GM10248 (cell line): ENCODE data around the gene ZNF280A.
"Not testable (repeated sequence)": the region's sequence is repeated elsewhere in the genome, so short reads cannot be mapped to it uniquely, and the experiment has no call there.

Experiments
- CTCF ChIA-PET: fragments of 300-600 bp; sonication (Branson Sonifier 250); formaldehyde crosslinking; extraction: SDS; loops from one replicate; lab custom pipeline; 2021; ENCODE audit warnings: antibody characterized with exemption; lab: Yijun Ruan, JAX
- POLR2A ChIA-PET: fragments of 350-650 bp; sonication (Branson Sonifier 250); formaldehyde crosslinking; extraction: SDS; loops from one replicate; lab custom pipeline; 2020; ENCODE audit warnings: antibody characterized with exemption; lab: Yijun Ruan, JAX
- DNase-seq: peaks from one replicate; pipeline ENCODE4 v3.0.0; 2012; ENCODE audit errors: extremely low spot score
- TF ChIP-seq, protein P1 (sequence below): IDR thresholded peaks from 2 replicates; pipeline ENCODE4 v1.5.1; 2012; ENCODE audit warnings: mild to moderate bottlenecking, low read depth; ENCODE audit errors: extremely low read depth, missing control alignments, control extremely low read depth

ZNF280A gene

DNA sequence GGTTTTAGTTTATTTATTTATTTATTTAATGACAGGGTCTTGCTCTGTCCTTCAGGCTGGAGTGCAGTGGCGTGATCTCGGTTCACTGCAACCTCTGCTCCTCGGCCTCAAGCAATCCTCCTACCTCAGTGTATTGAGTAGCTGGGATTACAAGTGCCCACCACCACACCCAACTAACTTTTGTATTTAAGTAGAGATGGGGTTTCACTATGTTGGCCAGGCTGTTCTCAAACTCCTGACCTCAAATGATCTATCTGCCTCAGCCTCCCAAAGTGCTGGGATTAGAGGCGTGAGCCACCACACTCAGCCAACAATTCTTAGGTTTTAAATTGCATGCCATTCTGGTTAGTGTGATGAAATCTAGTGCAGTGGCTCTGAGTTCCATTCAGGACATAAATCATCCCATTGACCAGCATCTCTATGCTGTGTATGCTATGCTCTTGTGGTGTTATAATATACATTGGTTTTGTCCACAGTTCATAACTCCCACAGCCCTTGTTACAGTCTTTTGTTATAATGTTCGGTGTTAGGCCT is 40.0 kb downstream of the ZNF280A start:
- ChIA-PET POLR2A (no interaction called here), CTCF (interaction anchor here (1.0 to 1.7 kb wide), 4 partner anchors 14 to 49 kb away, joined by 3 to 5 read pairs (median 3); no protein-coding TSS in a partner anchor)
- TF ChIP-seq, protein P1, sequence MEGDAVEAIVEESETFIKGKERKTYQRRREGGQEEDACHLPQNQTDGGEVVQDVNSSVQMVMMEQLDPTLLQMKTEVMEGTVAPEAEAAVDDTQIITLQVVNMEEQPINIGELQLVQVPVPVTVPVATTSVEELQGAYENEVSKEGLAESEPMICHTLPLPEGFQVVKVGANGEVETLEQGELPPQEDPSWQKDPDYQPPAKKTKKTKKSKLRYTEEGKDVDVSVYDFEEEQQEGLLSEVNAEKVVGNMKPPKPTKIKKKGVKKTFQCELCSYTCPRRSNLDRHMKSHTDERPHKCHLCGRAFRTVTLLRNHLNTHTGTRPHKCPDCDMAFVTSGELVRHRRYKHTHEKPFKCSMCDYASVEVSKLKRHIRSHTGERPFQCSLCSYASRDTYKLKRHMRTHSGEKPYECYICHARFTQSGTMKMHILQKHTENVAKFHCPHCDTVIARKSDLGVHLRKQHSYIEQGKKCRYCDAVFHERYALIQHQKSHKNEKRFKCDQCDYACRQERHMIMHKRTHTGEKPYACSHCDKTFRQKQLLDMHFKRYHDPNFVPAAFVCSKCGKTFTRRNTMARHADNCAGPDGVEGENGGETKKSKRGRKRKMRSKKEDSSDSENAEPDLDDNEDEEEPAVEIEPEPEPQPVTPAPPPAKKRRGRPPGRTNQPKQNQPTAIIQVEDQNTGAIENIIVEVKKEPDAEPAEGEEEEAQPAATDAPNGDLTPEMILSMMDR = no peak
- DNase-seq = no peak

DNA sequence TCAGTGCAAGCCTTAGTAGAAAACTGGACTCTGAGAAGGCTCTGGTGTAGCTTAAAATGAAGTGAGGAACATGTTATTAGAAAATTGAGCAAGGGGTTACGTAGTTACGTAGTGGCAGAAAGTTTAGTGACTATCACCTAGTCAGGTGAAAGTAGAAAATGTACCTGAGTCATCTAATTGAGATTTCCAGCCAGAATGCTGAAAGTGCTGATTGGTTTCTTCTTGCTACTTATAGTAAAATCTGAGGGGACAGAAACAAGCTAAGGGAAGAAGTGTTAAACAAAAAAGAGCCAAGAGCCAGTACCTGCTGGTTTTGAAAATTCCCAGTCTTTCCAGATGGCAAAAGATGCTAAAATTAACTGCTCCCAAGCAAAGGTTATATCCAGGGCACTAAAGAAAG is 41.0 kb downstream of the ZNF280A start:
- CTCF ChIA-PET = interaction anchor here (1.4 to 4.0 kb wide), 3 partner anchors 13 to 48 kb away, joined by 3 to 20 read pairs (median 5); no protein-coding TSS in a partner anchor
- no peak for DNase-seq
- TF ChIP-seq, protein P1 = no peak
- POLR2A ChIA-PET = no interaction called here

DNA sequence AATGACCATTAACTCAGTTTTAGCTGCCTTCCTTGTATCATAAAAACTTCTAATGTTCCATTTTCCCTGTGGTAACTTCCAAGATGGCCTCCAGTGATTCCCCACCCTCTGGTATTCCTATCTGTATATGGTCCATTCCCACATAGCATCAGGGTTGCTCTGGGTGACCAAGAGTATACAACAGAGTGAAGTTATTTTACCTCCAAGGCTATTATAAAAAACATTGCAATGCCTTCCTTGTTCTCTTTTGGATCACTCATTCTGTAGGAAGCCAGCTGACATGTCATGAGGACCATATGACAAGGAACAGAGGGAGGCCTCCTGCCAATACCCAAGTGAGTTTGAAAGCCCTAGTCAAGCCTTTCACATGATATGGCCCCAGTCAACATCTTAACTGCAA is 41.6 kb downstream of the ZNF280A start:
- TF ChIP-seq, protein P1 = no peak
- POLR2A ChIA-PET = no interaction called here
- CTCF ChIA-PET = interaction anchor here (1.7 to 4.0 kb wide), 2 partner anchors 16 to 47 kb away, joined by 5 to 20 read pairs; no protein-coding TSS in a partner anchor
- DNase-seq = no peak

DNA sequence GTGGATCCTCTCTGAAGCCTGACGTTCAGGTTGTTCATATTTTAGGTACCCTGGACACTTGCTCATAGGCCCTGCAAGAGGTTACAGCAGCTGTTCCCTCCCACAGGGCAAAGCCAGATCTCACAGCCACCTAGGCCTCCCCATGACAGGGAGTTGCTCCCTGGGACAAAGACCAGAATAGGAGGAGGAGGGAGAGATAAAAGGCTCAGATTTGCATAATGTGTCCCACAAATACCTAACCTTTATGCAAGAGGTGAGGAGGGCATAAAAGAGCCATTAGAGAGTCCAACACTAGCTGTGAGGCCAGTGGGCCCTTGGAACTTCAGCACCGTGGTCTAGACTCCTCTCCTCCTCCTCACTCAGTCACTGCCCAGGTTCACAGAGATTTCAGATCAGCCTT is 45.3 kb downstream of the ZNF280A start:
- POLR2A ChIA-PET = no interaction called here
- DNase-seq = no peak
- TF ChIP-seq, protein P1 = no peak

DNA sequence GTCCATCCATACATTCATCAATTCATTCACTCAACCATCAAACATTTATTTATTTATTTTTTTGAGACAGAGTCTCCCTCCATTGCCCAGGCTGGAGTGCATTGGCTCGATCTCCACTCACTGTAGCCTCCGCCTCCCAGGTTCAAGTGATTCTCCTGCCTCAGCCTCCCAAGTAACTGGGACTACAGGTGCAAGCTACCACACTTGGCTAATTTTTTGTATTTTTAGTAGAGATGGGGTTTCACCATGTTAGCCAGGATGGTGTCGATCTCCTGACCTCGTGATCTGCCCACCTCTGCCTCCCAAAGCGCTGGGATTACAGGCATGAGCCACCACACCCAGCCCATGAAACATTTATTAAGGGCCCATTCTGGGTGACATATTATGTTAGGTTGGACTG is 49.0 kb downstream of the ZNF280A start:
- POLR2A ChIA-PET, DNase-seq: not testable (repeated sequence)
- CTCF ChIA-PET = interaction anchor here (1.2 to 3.2 kb wide), 3 partner anchors 18 to 106 kb away, joined by 3 to 9 read pairs (median 4); partner anchors contain the start of gene ZNF280B

More for the DNA sequence above, 45.3 kb downstream of the ZNF280A start:
- CTCF ChIA-PET = interaction anchor here (3.4 kb wide), 1 partner anchor 11 kb away, joined by 12 read pairs; no protein-coding TSS in a partner anchor

DNA sequence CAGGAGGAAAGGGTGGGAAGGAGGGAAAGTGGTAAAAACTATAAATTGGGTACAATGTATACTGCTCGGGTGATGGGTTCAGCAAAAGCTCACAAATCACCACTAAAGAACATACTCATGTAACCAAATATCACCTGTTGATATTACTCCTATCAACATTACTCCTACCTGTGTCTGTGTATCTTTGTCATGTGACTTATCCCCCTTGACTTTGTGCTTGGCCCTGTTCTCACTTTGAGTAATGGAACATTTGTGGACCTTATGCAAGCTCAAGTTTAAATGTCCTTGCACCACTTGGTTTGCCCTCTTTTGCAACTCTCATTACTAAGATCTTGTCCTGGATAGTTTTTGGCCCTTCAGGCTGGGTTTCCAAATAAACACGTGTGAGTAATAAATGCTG is 50.5 kb downstream of the ZNF280A start:
- ChIA-PET POLR2A (no interaction called here), CTCF (interaction anchor here (1.0 kb wide), 1 partner anchor 47 kb away, joined by 3 read pairs; no protein-coding TSS in a partner anchor)
- DNase-seq = no peak
- TF ChIP-seq, protein P1 = no peak

DNA sequence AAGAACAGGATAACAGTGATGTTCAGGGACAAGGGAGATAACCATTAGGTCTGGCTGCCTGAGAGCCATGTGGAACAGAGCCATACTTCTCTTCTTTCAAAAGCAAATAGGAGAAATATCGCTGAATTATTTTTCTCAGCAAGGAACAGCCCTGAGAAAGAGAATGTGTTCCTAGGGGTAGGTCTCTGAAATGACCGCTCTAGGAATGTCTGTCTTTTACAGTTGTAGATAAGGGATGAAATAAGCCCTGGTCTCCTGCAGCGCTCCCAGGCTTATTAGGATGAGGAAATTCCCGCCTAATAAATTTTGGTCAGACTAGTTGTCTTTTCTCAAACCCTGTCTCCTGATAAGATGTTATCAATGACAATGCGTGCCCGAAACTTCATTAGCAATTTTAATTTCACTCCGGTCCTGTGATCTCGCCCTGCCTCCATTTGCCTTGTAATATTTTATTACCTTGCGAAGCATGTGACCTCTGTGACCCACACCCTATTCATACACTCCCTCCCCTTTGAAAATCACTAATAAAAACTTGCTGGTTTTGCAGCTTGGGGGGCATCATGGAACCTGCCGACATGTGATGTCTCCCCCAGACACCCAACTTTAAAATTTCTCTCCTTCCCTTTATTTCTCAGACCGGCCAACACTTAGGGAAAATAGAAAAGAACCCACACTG is 51.1 kb downstream of the ZNF280A start:
- CTCF ChIA-PET = interaction anchor here (1.0 kb wide), 1 partner anchor 46 kb away, joined by 3 read pairs; no protein-coding TSS in a partner anchor
- DNase-seq, POLR2A ChIA-PET: not testable (repeated sequence)
